GM12878 (cell line): ENCODE measurements around the gene FBLN1. TPM values are rescaled to one million over a fixed set of nuclear protein-coding genes. Genes with fewer than 3 reads are reported as not detected.
A peak's percentile ranks its signal among the peaks of the same experiment; 100 is the strongest.
"Not testable (repeated sequence)": the region's sequence is repeated elsewhere in the genome, so short reads cannot be mapped to it uniquely, and the experiment has no call there.

ENCODE experiments used
- ATAC-seq: fragments of 200-7000 bp; cut with Tn5 transposase; 3 replicates; pipeline ENCODE4 v1.9.1; 2020; ENCODE audit warnings: mild to moderate bottlenecking, moderate library complexity
- BruUV-seq: library from RNA; stranded (reverse); fragments of 400-500 nt; replicated peaks from 2 replicates; lab custom pipeline; 2021; lab: Mats Ljungman, UMichigan
- CTCF ChIA-PET: fragments of 300-600 bp; sonication (Branson Sonifier 250); formaldehyde crosslinking; extraction: SDS; loops from one replicate; lab custom pipeline; 2021; ENCODE audit warnings: inconsistent platforms; lab: Yijun Ruan, JAX
- POLR2A ChIA-PET: fragments of 350-600 bp; formaldehyde crosslinking; extraction: SDS; loops from one replicate; lab custom pipeline; 2021; ENCODE audit warnings: inconsistent platforms; lab: Charles Lee
- RAD21 ChIA-PET: fragments of 300-600 bp; sonication (Branson Sonifier 250); formaldehyde crosslinking; loops from one replicate; lab custom pipeline; 2023; ENCODE audit warnings: antibody characterized with exemption; ENCODE audit not compliant: unreplicated experiment; lab: Charles Lee
- SMC1A ChIA-PET: fragments of 300-600 bp; sonication (Branson Sonifier 250); formaldehyde crosslinking; loops from one replicate; lab custom pipeline; 2023; ENCODE audit not compliant: unreplicated experiment, uncharacterized antibody; lab: Charles Lee
- DNase-seq: peaks from one replicate; pipeline ENCODE4 v3.0.0-alpha.2; 2011; ENCODE audit warnings: low read depth, low spot score
- FAIRE-seq: peaks from 3 replicates; lab custom pipeline; 2011; peaks lifted over from hg19 to GRCh38; lab: Jason Lieb, UNC
- H2AFZ ChIP-seq: 2 replicates; pipeline ENCODE4 v1.6.0; 2011; ENCODE audit warnings: low read depth, low read length, control low read depth; ENCODE audit not compliant: control insufficient read depth
- H3K27ac ChIP-seq: 2 replicates; pipeline ENCODE4 v1.5.1; 2011; ENCODE audit warnings: control low read depth; ENCODE audit not compliant: control insufficient read depth, insufficient read depth
- H3K27me3 ChIP-seq, 2 experiments: replicated peaks in 1 of 2; 2 replicates each; pipeline versions ENCODE4 v1.6.0 to v1.6.1; 2011; ENCODE audit warnings: low read length in 1 of 2; ENCODE audit not compliant: control insufficient read depth in 2 of 2, insufficient read depth in 2 of 2
- H3K36me3 ChIP-seq, 2 experiments: 2 replicates each; pipeline ENCODE4 v1.5.1; 2011; ENCODE audit warnings: low read length in 1 of 2; ENCODE audit not compliant: control insufficient read depth in 2 of 2, insufficient read depth in 2 of 2
- H3K4me1 ChIP-seq: 2 replicates; pipeline ENCODE4 v1.6.1; 2011; ENCODE audit warnings: mild to moderate bottlenecking, low read length, moderate library complexity, mixed read lengths; ENCODE audit not compliant: control insufficient read depth, insufficient read depth
- H3K4me2 ChIP-seq: 2 replicates; pipeline ENCODE4 v1.6.0; 2011; ENCODE audit warnings: control low read depth; ENCODE audit not compliant: control insufficient read depth, insufficient read depth
- H3K4me3 ChIP-seq: fragments of 200-600 bp; sonication (generic); 2 replicates; pipeline ENCODE4 v1.5.1; 2016
- H3K79me2 ChIP-seq: 2 replicates; pipeline ENCODE4 v1.6.0; 2011; ENCODE audit warnings: low read length; ENCODE audit not compliant: control insufficient read depth, insufficient read depth
- H3K9ac ChIP-seq: 2 replicates; pipeline ENCODE4 v1.8.0; 2011; ENCODE audit warnings: low read length, control low read depth, mixed read lengths; ENCODE audit not compliant: control insufficient read depth, insufficient read depth
- H3K9me3 ChIP-seq: replicated peaks from 3 replicates; pipeline ENCODE4 v1.5.1; 2011; ENCODE audit warnings: mild to moderate bottlenecking, low read length; ENCODE audit not compliant: control insufficient read depth, insufficient read depth
- H4K20me1 ChIP-seq: 2 replicates; pipeline ENCODE4 v1.6.0; 2011; ENCODE audit not compliant: control insufficient read depth, insufficient read depth
- CBFB ChIP-seq: IDR thresholded peaks from 2 replicates; pipeline ENCODE4 v1.6.1; 2016; ENCODE audit warnings: antibody characterized with exemption, low read depth
- MEF2B ChIP-seq: fragments of 450-650 bp; IDR thresholded peaks from 2 replicates; pipeline ENCODE4 v1.6.1; 2018; ENCODE audit warnings: mild to moderate bottlenecking, moderate library complexity; ENCODE audit not compliant: partially characterized antibody, poor library complexity, severe bottlenecking
- ZNF384 ChIP-seq: IDR thresholded peaks from 2 replicates; pipeline ENCODE4 v1.6.1; 2012; ENCODE audit warnings: low read depth, mild to moderate bottlenecking, low read length, improper control_type of control experiment, borderline replicate concordance
- WGBS: methylation state at CpG from one replicate; pipeline ENCODE4 v1.1.6; 2016; ENCODE audit warnings: low lambda C conversion rate; ENCODE audit not compliant: insufficient replicate concordance, insufficient coverage; ENCODE audit errors: missing lambda C conversion rate; 5-methylcytosine and 5-hydroxymethylcytosine counted together
- in situ Hi-C: fragments of 300-500 bp; cut with MboI; formaldehyde crosslinking; loops from 9 replicates; pipeline ENCODE4 v1.14.3; 2018; ENCODE audit warnings: mixed read lengths
- intact Hi-C: fragments of 100-400 bp; cut with micrococcal nuclease; formaldehyde crosslinking; loops from one replicate; pipeline ENCODE4 v1.14.2; 2022; ENCODE audit not compliant: unreplicated experiment
- polyA plus RNA-seq, 11 experiments: library from polyadenylated mRNA; depleted of rRNA in 4 of 11; unstranded in 6 of 11; stranded (reverse) in 5 of 11; fragments of >200 nt; fragmentation: Nextera tagmentation in 4 of 11; fragmentation: Illumina TruSeq in 1 of 11; extraction: Ambion mirVana in 4 of 11; extraction: Trizol in 1 of 11; gene quantifications; 1 replicate in 1 of 11; 2 replicates in 10 of 11; pipeline versions ENCODE4 v1.2.1 to v1.2.3, GENCODE V29; 2011 to 2016; ENCODE audit warnings: inconsistent platforms in 2 of 11, missing spikeins in 2 of 11, low read depth in 1 of 11
- total RNA-seq, 4 experiments: library from RNA; depleted of rRNA in 3 of 4; stranded (reverse); fragments of >200 nt in 3 of 4; fragmentation: Illumina TruSeq in 1 of 4; extraction: Trizol in 1 of 4; gene quantifications; 2 replicates each; pipeline versions ENCODE4 v1.2.1 to v1.2.3, GENCODE V29; 2013 to 2021
- TF ChIP-seq, protein P1 (sequence below): fragments of 150-350 bp; IDR thresholded peaks from 2 replicates; pipeline ENCODE4 v1.6.1; 2016; ENCODE audit warnings: low read depth, low read length

Gene FBLN1
- total and polyA plus RNA-seq, 10 of the 15 experiments (the other 5 are each of a cell fraction or from before 2014, with no cell fraction given): 0.20 to 0.51 TPM; not detected in 8

DNA sequence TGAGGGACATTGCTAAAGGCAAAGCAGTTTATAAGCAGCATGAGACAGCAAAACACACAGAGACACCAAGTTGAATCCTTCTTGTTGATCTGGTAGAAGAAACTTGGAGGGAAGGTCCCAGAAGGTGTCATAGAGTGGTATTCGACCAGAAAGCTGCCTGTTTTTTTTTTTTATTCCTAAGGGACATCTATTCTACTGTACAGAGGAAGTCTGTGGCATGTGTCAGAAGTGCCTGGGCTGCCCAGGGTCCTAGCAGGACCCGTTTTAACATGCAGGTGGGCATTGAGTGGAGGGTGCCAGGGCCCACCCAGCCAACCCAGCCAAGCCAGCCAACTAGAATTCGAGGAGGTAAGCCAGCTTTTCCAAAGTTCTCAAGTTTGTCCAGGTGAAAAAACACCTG lies 100.9 kb downstream of the FBLN1 start:
- DNase-seq: no peak
- ChIA-PET POLR2A (no interaction called here), RAD21 (no interaction called here), SMC1A (no interaction called here), CTCF (no interaction called here)
- H3K79me2 ChIP-seq: no peaks in the 10 kb centered on the region
- no TSS peak for BruUV-seq
- H4K20me1 ChIP-seq: no peaks in the 10 kb centered on the region; the same call in 1 of the 2 replicates
- no peak overlapping the region for H3K4me3 ChIP-seq
- H3K27me3 ChIP-seq: peaks cover 0 to 2% of the 10 kb centered on the region in 2 experiments; a peak in 2 of 4 replicates
- ATAC-seq: no peak
- in situ Hi-C loops: no loop called here
- no peak overlapping the region for H2AFZ ChIP-seq
- H3K27ac ChIP-seq: no peak overlapping the region
- FAIRE-seq: no peak
- WGBS: 0% methylated on average over 3 of the region's 3 CpGs
- TF ChIP-seq, protein P1, sequence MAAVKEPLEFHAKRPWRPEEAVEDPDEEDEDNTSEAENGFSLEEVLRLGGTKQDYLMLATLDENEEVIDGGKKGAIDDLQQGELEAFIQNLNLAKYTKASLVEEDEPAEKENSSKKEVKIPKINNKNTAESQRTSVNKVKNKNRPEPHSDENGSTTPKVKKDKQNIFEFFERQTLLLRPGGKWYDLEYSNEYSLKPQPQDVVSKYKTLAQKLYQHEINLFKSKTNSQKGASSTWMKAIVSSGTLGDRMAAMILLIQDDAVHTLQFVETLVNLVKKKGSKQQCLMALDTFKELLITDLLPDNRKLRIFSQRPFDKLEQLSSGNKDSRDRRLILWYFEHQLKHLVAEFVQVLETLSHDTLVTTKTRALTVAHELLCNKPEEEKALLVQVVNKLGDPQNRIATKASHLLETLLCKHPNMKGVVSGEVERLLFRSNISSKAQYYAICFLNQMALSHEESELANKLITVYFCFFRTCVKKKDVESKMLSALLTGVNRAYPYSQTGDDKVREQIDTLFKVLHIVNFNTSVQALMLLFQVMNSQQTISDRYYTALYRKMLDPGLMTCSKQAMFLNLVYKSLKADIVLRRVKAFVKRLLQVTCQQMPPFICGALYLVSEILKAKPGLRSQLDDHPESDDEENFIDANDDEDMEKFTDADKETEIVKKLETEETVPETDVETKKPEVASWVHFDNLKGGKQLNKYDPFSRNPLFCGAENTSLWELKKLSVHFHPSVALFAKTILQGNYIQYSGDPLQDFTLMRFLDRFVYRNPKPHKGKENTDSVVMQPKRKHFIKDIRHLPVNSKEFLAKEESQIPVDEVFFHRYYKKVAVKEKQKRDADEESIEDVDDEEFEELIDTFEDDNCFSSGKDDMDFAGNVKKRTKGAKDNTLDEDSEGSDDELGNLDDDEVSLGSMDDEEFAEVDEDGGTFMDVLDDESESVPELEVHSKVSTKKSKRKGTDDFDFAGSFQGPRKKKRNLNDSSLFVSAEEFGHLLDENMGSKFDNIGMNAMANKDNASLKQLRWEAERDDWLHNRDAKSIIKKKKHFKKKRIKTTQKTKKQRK: no peak
- TF ChIP-seq CBFB: no peak
- peak; percentile 18 for TF ChIP-seq MEF2B
- TF ChIP-seq ZNF384: peak; percentile 60; the same call in 1 of the 2 replicates
- intact Hi-C loops: no loop called here
- no peaks in the 10 kb centered on the region for H3K9me3 ChIP-seq
- no peaks in the 10 kb centered on the region for H3K36me3 ChIP-seq
- H3K9ac ChIP-seq: no peak overlapping the region
- H3K4me2 ChIP-seq: no peak overlapping the region
- no peaks in the 10 kb centered on the region for H3K4me1 ChIP-seq

DNA sequence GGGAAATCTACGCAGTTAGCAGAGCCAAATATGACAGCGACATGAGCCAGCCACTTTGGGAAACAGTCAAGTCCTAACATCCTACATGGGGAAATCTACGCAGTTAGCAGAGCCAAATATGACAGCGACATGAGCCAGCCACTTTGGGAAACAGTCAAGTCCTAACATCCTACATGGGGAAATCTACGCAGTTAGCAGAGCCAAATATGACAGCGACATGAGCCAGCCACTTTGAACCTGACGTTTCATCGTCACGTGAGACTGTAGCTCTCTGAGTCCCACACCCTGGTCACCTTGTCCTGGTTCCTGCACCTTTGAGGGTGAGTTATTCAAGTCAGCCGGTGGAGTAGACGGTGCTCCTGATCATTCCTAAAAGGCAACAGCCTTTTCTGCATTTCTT lies 105.4 kb downstream of the FBLN1 start:
- SMC1A ChIA-PET, CTCF ChIA-PET, intact Hi-C loops, H3K9me3 ChIP-seq, FAIRE-seq, ATAC-seq, H4K20me1 ChIP-seq, in situ Hi-C loops, H3K79me2 ChIP-seq, DNase-seq, H3K4me2 ChIP-seq, H3K4me3 ChIP-seq, H2AFZ ChIP-seq, H3K4me1 ChIP-seq, BruUV-seq, H3K27me3 ChIP-seq, H3K36me3 ChIP-seq, H3K9ac ChIP-seq, H3K27ac ChIP-seq, RAD21 ChIA-PET: not testable (repeated sequence)
- WGBS: 90% methylated on average over 9 of the region's 11 CpGs
- POLR2A ChIA-PET: interaction anchor here (0.6 kb wide), 1 partner anchor 202 kb away, joined by 4 read pairs; no protein-coding TSS in a partner anchor
